GM18499 (cell line): ENCODE measurements around the gene TSPAN3.

Experiments used
- ATAC-seq: cut with Tn5 transposase; IDR thresholded peaks from one replicate; pipeline ENCODE4 v1.9.1; 2021; ENCODE audit warnings: moderate number of reproducible peaks; ENCODE audit not compliant: insufficient read depth, unreplicated experiment

Gene TSPAN3

GRCh38 chr15:76993114-76993725 is 77.7 kb downstream of the TSPAN3 start:
- no peak for ATAC-seq

GRCh38 chr15:76991741-76992645 is 78.9 kb downstream of the TSPAN3 start:
- ATAC-seq = no peak
